NT2/D1 (cell line): ENCODE results near the gene EEF1G.
"Not testable (repeated sequence)": the region's sequence is repeated elsewhere in the genome, so short reads cannot be mapped to it uniquely, and the experiment has no call there.

Experiments
- DNase-seq: peaks from one replicate; pipeline ENCODE4 v3.0.0-alpha.2; 2011; ENCODE audit warnings: low read depth, low spot score
- H3K27me3 ChIP-seq: 2 replicates; pipeline ENCODE4 v1.6.0; 2011; ENCODE audit warnings: mild to moderate bottlenecking; ENCODE audit not compliant: insufficient read length, insufficient read depth
- H3K36me3 ChIP-seq: 2 replicates; pipeline ENCODE4 v1.6.1; 2011; ENCODE audit warnings: mild to moderate bottlenecking, low read length, mixed read lengths; ENCODE audit not compliant: insufficient read depth, insufficient read length
- H3K4me1 ChIP-seq: 2 replicates; pipeline ENCODE4 v1.5.1; 2011; ENCODE audit not compliant: insufficient read depth, insufficient read length
- H3K4me3 ChIP-seq: 2 replicates; pipeline ENCODE4 v1.5.1; 2011; ENCODE audit warnings: low read depth; ENCODE audit not compliant: insufficient read length
- H3K9ac ChIP-seq: 2 replicates; pipeline ENCODE4 v1.6.0; 2011; ENCODE audit warnings: low read depth; ENCODE audit not compliant: insufficient read length
- H3K9me3 ChIP-seq: 2 replicates; pipeline ENCODE4 v1.5.1; 2011; ENCODE audit warnings: mild to moderate bottlenecking, low read length; ENCODE audit not compliant: insufficient read depth
- SUZ12 ChIP-seq: IDR thresholded peaks from 2 replicates; pipeline ENCODE4 v1.6.1; 2011; ENCODE audit not compliant: insufficient read length, insufficient read depth; ENCODE audit errors: extremely low read depth
- YY1 ChIP-seq: IDR thresholded peaks from 2 replicates; pipeline ENCODE4 v1.6.1; 2011; ENCODE audit not compliant: insufficient read length, insufficient read depth
- ZNF274 ChIP-seq: IDR thresholded peaks from 2 replicates; pipeline ENCODE4 v1.6.1; 2011; ENCODE audit warnings: mild to moderate bottlenecking, low read depth, low read length

Gene EEF1G

DNA sequence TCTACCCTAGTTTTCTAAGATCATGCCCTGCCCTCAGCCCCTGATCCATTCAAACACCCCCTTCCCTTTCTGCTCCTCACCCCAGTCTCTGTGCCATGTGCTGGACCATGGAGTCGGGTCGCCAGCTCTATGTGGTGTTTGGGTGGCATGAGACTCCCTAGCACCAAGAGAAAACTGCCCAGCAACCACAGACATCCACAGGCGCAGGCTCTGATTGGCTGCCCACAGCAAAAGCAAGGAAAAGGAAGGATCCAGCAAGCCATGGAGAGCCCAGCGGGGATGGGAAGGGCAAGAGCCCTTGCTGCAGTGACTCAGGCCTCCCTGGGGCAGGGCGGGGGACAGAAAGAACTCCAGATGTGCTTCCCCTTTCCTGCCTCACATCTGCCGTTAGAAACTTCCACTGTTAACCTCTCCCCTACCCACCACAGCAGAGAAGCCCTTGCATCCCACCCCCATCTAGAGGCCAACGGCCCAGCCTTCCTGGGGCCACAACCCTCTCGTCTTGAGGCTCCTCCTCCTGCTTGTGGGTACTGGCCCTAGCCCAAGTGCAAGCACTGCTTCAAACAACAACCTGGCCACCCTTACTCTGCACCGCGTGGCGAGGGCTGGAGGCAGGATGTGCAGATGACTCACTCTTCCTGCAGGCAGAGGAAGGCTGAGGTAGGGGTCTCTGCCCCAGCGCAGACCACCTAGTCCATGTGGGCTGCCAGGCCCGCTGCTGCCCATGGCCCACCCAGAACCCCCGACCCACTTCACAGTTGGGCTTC is 17.4 kb downstream of the EEF1G start:
- H3K9ac ChIP-seq = peak overlapping the region; percentile 53
- no peak overlapping the region for H3K4me3 ChIP-seq
- DNase-seq = no peak
- no peak for TF ChIP-seq SUZ12
- no peak for TF ChIP-seq YY1
- TF ChIP-seq ZNF274 = no peak
- peaks cover 58% of the 10 kb centered on the region for H3K4me1 ChIP-seq
- H3K9me3 ChIP-seq = no peaks in the 10 kb centered on the region
- H3K36me3 ChIP-seq = peaks cover 63% of the 10 kb centered on the region
- no peaks in the 10 kb centered on the region for H3K27me3 ChIP-seq

- DNase-seq = no peak
- H3K4me3 ChIP-seq = no peak overlapping the region
- H3K36me3 ChIP-seq = peaks cover 58% of the 10 kb centered on the region
- no peak for TF ChIP-seq YY1
- no peak for TF ChIP-seq SUZ12
- H3K9ac ChIP-seq = peak overlapping the region; percentile 24
- no peaks in the 10 kb centered on the region for H3K9me3 ChIP-seq
- peaks cover 58% of the 10 kb centered on the region for H3K4me1 ChIP-seq
- H3K27me3 ChIP-seq = no peaks in the 10 kb centered on the region
These were observed 18.1 kb downstream of the EEF1G start for GRCh38 chr11:62555464-62556107.

DNA sequence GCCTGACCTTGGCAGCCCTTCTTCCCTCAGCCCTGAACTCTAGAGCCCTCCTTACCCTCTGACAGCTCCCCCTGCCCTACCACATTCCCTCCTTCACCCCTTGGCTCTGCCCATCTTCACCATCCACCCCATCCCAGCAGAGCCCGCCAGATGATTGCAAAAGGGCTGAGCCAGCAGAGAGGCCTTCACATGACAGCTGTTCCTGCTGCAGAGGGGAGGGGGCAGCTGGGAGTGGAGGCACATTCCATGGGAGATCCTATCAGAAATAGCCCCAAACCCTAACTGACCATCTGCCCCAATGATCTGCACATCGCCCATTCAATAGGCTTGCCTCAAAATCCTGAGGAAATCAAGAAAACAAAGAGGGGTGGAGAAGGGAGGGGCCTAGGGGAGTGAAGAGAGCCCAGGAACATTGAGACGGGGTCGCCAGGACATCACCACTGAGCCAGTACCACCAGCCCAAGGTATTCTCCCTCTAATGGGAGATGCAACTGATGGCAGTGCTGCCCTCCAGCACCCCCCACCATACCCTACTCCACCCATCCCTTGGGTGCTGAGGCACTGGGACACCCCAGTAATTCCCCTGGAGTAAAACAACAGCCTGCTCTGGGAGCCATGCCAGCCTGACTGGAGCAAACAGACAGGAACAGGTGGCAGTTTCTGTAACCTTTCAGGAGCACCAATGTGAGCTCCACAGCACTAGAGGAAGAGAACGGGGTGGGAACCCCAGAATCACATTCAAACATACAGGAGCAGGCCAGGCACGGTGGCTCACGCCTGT is 19.1 kb downstream of the EEF1G start:
- DNase-seq = no peak
- peaks cover 49% of the 10 kb centered on the region for H3K36me3 ChIP-seq
- no peaks in the 10 kb centered on the region for H3K9me3 ChIP-seq
- H3K9ac ChIP-seq = peak overlapping the region; percentile 74
- H3K4me3 ChIP-seq = no peak overlapping the region
- TF ChIP-seq YY1 (no peak), SUZ12 (no peak), ZNF274 (no peak)
- H3K4me1 ChIP-seq = peaks cover 50% of the 10 kb centered on the region
- no peaks in the 10 kb centered on the region for H3K27me3 ChIP-seq

DNA sequence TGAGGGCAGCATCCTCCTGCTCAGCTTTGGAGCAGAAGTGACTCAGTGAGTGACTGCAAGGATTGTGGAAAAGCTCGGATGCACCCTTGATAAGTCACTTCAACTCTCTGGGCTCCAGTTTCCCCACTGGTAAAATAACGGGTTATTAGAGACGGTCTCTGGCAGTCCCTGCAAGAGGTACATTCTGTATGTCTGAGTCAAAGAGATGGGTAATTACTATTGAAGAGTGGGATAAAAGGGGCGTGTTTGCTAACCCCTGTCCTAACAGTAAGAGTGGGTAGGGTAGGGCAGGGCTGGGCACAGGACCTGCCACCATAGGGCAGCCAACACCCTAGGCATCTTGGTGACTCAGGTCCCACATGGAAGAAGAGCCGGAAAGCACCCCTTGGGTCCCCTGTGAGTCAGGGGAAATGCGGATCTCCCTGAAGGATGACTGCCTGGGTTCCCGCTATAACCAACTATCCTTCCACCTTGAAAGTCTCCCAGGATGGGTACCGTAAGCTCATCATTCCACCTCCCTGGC is 19.8 kb downstream of the EEF1G start:
- Histone ChIP-seq H3K4me1 (peaks cover 44% of the 10 kb centered on the region), H3K9me3 (no peaks in the 10 kb centered on the region), H3K36me3 (peaks cover 42% of the 10 kb centered on the region), H3K4me3 (peak overlapping the region; percentile 16), H3K9ac (peak overlapping the region; percentile 74), H3K27me3 (no peaks in the 10 kb centered on the region)
- DNase-seq = no peak
- TF ChIP-seq SUZ12 = no peak
- TF ChIP-seq ZNF274 = no peak
- no peak for TF ChIP-seq YY1

DNA sequence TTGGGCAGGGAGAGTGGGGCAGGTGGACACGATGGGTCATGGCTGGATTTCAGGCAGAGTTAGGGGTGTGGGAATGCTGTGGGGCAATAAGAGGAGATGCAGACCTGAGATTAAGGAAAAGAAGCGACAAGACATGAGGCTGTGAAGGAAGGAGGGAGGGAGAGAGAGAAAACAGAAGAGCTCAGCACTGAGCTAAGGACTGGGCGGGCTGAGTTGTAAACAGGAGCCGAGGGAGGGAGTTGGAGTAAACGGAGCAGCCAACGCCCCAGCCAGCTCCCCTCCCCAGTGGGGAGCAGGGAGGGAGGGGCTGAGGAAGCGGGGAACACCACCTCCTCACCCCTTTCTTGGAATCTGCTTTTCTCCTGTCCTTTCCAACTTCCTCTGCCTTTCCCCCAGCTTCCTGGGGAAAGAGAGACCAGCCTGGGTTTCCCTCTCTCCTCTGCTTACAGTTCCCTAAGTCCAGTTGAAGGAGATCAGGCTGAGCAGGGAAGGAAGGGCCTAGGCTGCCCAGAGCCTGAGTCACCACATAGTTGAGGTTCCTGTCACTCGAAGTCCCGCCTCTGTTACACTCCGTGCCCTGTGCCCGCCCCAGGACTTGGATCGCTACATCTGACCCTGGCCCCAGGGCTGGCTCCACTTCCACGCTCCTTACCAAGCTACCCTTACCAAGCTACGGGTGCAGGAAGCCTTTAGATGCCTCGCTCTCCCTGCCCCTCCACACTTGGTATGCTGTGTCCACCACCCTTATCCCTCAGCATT is 20.4 kb downstream of the EEF1G start:
- peak; percentile 85 for DNase-seq

GRCh38 chr11:62552485-62553079 is 21.1 kb downstream of the EEF1G start:
- H3K4me3 ChIP-seq = peak overlapping the region; percentile 8
- peak overlapping the region; percentile 74 for H3K9ac ChIP-seq
- TF ChIP-seq SUZ12 = no peak
- no peak for TF ChIP-seq YY1
- TF ChIP-seq ZNF274 = no peak
- peaks cover 30% of the 10 kb centered on the region for H3K36me3 ChIP-seq
- no peaks in the 10 kb centered on the region for H3K9me3 ChIP-seq
- H3K4me1 ChIP-seq = peaks cover 46% of the 10 kb centered on the region
- H3K27me3 ChIP-seq = no peaks in the 10 kb centered on the region
- no peak for DNase-seq

More for the DNA sequence above, 20.4 kb downstream of the EEF1G start:
- H3K4me1 ChIP-seq = peaks cover 41% of the 10 kb centered on the region
- no peaks in the 10 kb centered on the region for H3K9me3 ChIP-seq
- H3K9ac ChIP-seq = peak overlapping the region; percentile 74
- H3K4me3 ChIP-seq = peak overlapping the region; percentile 16
- H3K27me3 ChIP-seq = no peaks in the 10 kb centered on the region
- peaks cover 36% of the 10 kb centered on the region for H3K36me3 ChIP-seq
- TF ChIP-seq YY1 = no peak
- no peak for TF ChIP-seq SUZ12
- TF ChIP-seq ZNF274 = no peak

DNA sequence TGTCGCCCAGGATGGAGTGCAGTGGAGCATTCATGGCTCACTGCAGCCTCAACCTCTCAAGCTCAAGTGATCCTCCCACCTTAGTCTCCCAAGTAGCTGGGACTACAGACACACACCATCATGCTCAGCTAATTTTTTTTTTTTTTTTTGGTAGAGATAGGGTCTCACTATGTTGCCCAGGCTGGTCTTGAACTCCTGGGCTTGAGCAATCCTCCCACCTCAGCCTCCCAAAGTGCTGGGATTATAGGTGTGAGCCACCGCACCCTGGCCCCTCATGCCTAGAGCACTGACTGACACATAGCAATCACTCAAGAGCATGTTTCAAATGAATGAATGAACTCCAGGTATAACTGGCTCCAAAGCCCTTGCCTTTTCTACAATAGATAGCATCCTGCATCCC is 23.2 kb downstream of the EEF1G start:
- not testable (repeated sequence) for H3K9ac ChIP-seq, H3K36me3 ChIP-seq, H3K4me3 ChIP-seq, DNase-seq, H3K27me3 ChIP-seq, H3K9me3 ChIP-seq
- H3K4me1 ChIP-seq = peaks cover 31% of the 10 kb centered on the region
